HG03378 (cell line): ENCODE data around the gene MITD1.
"Not testable (repeated sequence)": the region's sequence is repeated elsewhere in the genome, so short reads cannot be mapped to it uniquely, and the experiment has no call there.

Experiments used
- ATAC-seq: cut with Tn5 transposase; IDR thresholded peaks from one replicate; pipeline ENCODE4 v1.9.1; 2021; ENCODE audit warnings: mild to moderate bottlenecking, moderate library complexity; ENCODE audit not compliant: unreplicated experiment

The MITD1 gene

DNA sequence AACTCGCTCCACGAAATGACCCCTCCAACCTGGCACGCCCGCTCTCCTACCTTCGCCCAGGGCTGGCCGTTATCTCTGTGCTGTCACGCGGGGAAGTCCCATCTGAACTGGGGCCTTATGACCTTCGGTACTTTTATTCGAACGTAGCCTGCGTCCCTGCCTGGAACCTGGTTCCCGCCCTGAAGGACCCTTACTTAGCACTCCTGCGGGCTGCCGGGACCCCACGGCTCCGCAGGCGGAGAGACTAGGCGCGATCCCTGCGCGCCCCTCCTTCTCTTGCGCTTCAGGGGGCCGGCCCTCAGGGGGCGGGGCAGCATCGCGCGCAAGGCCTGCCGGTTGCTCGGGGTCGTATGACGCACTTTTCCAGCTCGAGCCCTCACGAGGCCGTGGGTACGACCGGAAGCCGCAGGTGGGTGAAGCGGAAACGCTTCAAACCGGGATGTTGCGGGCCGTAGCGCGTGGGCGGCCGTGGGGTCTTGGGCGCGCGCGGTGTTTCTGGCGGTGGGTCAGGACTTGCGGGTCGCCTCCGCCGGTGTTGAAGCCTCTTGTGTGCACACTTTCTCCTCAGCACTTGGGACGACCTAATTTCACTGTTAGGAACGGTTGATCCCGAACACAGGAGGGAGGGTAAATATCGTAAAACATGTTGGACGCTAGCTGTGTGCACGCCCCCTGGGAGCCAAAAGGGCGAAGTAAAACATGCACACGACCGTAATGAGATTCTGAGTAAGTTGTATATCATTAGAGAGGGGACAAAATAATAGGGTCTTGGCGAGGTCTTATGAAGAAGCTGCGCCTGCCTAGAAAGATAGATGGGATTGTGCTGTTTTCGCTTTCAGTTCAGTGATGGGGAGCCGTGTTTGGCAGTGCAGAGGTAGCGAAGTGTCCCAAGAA, 26.0 kb downstream of the MITD1 start, which contains the start of the genes LIPT1 and TSGA10:
Gene LIPT1, plus strand, starts transcription at position 325 of the 894 bp plus-strand sequence. CDS start 6,991 bp downstream, outside the sequence.
Gene TSGA10, minus strand, starts transcription at position 300 of the 894 bp plus-strand sequence. CDS start 45,503 bp downstream, outside the sequence.
- peak; percentile 87 for ATAC-seq

DNA sequence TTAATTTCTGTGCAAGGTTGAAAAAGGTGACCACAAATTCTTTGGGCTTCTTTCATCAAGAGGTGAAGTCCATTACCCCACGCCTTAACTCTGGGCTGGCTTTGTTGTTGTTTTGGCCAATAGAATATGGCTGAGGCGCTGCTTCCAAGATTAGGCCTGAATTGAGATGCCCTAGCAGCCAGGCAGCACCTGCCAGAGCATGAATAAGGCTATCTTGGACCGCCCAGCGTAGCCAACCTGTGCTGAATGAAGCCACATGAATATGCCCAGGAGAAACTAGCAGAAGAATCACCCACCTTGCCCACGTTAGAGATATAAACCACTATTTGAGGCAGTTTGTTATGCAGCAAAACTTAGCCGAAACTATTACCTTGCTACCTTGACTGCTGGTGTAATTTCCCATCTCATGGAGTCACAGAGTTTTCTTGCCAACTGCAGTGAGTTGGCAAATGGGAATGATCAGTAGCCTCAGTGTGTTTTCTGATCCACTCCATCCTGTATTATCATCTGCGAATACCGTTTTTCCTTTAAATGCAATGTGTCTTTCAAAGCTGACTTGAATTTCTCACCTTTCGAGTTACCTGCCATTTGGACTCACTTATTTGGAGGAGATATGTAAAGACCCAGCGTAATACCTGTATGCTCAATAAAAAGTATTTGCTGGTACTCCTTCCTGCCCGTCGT, 26.8 kb downstream of the MITD1 start:
- no peak for ATAC-seq

DNA sequence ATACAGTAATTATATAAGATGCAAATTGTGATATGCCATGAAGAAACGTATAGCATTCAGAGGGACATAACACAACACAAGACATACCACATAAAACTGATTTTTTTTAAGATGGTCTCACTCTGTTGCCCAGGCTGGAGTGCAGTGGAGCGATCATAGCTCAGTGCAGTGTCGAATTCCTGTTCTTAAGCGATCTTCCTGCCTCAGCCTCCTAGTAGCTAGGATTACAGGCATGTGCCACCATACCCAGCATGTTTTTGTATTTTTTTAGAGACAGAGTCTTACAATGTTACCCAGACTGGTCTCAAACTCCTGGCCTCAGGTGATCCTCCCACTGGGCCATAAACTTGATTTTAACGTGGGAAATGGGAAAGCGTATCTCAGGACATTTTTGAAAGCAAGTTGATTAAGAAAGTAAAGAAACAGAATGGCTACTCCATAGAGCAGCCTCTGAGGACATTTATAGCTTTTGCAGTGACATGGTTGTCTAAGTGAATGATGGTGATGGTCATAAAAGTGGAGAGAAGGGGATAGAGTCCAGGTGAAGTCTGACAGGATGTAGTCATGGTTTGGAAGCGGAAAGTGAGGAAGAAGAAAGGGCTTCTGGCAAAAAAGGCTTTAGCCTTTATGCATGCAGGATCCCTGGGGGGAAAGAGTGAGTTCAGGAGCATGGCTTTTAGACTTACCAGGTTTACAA, 28.5 kb downstream of the MITD1 start:
- ATAC-seq, result no peak

DNA sequence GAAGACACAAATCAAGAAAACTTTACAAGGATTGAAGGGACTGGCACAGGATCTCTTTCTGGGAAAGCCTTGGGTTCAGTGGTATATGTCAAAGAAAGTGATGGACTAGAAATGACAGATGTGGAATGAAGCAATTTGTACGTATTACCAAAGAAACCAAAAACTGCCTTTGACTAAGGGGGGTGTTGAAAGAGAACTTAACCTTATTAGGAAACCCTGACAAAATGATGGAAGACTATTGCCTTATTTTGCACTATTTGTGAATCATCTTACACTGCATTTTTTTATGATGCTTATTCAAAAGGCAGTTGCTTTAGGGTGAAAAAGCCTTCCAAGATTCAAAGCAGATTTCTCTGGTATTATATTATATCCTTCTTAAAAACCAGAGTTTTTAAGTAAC, 30.2 kb downstream of the MITD1 start:
- ATAC-seq, result no peak

DNA sequence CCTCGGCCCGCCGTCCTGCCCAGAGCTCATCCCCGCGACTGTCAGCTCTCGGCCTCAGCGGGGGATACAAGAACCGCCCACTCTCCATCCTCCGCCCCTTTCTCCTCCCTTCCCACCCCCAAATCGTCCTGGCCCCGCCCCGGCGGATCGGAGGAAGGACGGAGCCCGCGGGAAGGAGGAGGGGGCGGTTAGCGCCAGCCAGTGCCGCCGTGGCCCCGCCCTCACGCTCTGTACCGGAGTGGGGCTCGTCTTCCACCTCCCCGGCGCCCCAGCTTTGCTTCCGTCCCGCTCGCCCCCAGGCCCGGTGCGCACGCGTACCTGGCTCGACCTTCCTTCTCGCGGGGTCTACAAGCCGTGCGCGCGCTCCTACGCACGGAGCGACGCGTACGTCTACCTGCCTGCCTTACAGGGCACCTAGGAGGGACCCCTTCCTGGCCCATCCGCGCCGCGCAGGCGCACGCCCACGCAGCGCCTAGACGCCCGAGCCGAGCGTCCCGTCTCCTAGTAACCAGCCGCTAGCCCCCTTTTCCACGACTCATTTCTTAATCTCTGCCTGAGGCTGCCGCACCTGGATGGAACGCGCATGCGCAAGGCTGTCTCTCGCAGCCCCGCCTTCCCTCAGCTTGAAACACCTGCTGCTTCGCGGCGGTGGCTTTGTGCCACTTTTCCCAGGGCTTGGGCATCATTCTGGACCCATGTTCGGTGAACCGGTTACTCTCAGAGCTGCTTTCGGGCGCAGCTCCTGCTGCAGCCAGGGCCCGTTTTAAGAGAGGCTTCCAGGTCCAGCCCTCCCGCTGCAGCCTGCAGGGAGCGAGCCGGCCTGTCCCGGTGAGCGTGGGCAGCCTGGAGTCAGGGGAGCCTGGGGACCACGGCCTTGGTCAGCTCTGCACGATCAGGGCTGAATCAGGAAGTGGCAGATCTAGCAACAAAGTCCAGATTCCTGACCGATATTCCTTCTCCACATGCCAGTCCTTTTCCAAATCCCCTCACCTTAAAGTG, 39.4 kb downstream of the MITD1 start, which contains the start of gene C2orf15:
Gene C2orf15, plus strand, starts transcription at position 598 of the 999 bp plus-strand sequence. CDS start 8,852 bp downstream, outside the sequence.
- ATAC-seq, result peak; percentile 72

DNA sequence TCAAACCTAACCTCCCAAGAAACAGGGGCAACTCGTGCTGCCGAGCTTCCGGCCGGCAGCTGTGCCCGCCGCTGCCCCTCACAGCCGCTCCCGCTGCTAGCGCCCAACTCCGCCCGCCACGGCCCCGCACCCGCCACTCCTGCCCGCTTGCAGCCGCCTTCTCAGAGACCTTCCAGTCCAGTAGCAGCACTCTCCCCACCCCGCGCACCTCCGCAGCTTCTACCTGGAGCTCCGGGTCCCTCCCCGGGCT, 40.1 kb downstream of the MITD1 start:
- ATAC-seq, result peak; percentile 29

DNA sequence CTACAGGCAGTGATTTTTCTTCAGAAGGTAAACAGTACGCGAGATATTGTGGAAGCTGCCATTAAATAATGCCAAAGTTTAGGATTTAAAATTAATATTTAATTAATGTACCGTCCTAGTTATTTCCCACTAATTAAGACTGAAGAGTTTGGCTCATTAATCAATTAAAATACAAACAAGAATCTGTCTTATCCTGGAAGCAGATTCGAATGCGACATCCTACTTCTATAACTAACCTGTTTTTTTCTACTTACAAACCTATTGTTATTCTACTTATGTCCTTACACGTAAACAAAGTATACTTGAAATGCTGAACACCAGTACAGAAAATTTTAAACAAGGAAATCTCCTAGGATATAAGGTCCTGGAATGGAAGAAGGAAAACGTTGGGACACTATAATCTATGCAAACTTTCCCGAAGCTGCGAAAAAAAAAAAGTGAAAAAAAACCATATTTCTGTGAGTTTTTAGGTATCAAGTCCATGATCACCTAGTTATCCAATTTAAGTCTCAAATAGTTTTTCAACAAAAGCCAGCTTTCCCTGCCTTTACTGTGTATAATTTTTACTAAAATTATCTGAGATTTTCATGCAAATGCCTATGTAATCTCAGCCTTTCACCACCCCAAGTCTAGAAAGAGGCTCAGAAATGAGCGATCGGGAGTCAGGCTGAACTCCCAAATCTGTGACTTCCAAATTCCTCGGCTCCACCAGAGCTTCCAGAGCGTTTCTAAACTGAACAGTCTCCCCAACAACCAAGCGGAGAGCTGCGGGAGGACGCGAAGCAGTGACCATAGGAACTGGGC, 40.6 kb downstream of the MITD1 start:
- ATAC-seq, result no peak

DNA sequence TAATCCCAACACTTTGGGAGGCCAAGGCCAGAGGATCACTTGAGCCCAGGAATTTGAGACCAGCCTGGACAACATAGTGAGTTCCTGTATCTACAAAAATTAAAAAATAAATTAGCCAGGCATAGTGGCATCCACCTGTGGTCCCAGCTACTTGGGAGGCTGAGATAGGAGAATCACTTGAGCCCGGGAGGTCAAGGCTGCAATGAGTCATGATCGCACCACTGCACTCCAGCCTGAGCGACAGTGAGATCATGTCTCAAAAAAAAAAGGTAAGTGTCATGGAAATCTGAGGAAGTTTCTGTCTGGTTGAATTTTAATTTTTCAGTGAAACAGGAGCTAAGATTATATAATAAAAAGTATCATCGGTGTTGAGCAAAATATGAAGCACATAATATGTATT, 41.9 kb downstream of the MITD1 start:
- no peak for ATAC-seq

DNA sequence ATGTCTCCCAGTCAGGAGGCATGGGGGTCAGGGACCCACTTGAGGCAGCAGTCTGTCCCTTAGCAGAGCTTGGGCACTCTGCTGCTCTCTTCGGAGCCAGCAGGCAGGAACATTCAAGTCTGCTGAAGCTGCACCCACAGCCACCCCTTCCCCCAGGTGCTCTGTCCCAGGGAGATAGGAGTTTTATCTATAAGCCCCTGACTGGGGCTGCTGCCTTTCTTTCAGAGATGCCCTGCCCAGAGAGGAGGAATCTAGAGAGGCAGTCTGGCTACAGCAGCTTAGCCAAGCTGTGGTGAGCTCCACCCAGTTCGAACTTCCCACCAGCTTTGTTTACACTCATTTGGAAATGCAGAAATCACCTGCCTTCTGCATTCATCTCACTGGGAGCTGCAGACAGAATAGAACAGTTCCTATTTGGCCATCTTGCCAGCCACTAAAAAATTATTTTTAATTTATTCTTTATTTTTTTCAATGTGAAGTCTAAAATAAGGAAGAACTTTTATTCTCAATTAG, 45.8 kb downstream of the MITD1 start:
- not testable (repeated sequence) for ATAC-seq

DNA sequence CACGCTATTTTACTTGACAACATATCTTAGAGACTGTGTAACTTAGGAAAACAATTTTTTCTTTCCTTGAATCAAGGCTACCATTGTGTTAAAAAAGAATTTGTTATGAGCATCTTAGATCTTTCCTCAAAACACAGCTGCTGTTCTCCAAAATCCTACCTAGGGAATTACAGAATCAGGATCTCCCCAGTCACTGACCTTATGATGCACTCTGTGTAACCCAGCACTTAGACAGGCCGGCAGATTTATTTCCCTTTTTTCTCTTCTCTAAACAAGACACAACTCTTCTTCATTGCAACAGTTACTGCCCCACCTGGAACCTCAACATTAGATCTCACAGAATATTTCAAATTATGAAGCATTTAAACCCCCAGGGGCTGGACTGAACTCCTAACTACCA, 52.9 kb downstream of the MITD1 start:
- no peak for ATAC-seq
